Measurements from ENCODE around the gene GALNTL6. TPM values are rescaled to one million over a fixed set of nuclear protein-coding genes. Genes with fewer than 3 reads are reported as not detected.

GALNTL6 gene
- total and polyA plus RNA-seq, 2 donors (not counting 1 experiment from before 2014, with no cell fraction given), result 0.99 to 1.1 TPM

DNA sequence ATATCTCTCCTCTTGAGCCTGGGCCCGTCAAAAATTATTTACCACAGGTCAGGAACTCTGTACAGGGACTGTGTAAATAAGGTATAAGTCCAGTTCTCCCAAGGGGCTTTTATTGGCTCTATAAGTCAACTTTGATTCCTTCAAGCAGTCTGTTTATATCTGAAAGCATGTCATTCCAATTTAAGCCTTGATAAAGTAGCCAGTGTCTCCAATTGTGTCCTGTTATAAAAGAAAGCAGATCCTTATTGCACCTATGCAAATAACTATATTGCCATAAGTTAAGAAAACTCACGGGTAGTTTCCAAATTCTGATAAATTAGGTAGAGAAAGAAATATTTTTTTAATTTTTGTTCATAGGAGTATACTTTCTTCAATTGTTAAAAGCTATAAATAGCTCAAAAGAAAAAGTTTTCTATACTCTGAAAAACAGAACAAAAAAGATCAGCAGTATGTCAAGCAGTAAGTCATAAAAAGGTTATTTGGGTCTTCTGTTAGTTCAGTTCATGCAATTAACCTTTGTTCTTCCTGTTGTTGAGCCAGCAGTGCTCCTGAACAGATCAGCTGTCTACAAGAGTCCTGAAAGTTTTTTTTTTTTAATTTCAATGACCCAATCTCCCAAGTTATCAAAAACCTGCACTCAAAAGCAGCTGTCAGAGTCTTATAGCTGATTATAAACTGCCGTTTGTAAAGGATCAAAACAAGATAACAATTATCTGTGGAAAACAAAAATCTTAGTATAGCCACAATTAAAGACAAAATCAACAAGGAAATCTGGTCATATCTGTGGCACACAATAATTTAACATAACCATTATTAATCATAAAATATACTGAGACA is 1177.0 kb downstream of the GALNTL6 start:
- Histone ChIP-seq H4K20me1 (ENCODE audit: control insufficient read depth, insufficient read depth, low read length, poor library complexity, severe bottlenecking) (no peaks in the 10 kb centered on the region), H3K4me2 (replicated peaks; ENCODE audit: low read depth, low read length, poor library complexity, severe bottlenecking) (no peak overlapping the region), H3K27me3 (replicated peaks in 1 of 4; ENCODE audit: control extremely low read depth in 1 of 4, control insufficient read depth in 3 of 4, insufficient read depth in 4 of 4, low read length in 3 of 4) (no peaks in the 10 kb centered on the region), H3K79me2 (ENCODE audit: control insufficient read depth, insufficient read depth, low read length) (no peaks in the 10 kb centered on the region), H3K9me3 (ENCODE audit: control extremely low read depth in 1 of 3, control insufficient read depth in 2 of 3, insufficient read depth in 1 of 3, low read length in 2 of 3) (peaks cover 0 to 7% (median 0%) of the 10 kb centered on the region in 3 donors), H2AFZ (ENCODE audit: insufficient read depth, low read depth, low read length, poor library complexity, severe bottlenecking) (no peak overlapping the region), H3K36me3 (replicated peaks in 1 of 2; ENCODE audit: control extremely low read depth in 1 of 2, control insufficient read depth in 1 of 2, extremely low read depth in 1 of 2, insufficient read depth in 2 of 2, low read length in 1 of 2) (no peaks in the 10 kb centered on the region), H3K4me3 (ENCODE audit: control extremely low read depth in 1 of 5, extremely low read depth in 1 of 5, insufficient read depth in 1 of 5, low read depth in 2 of 5, low read length in 4 of 5) (no peak overlapping the region), H3K27ac (ENCODE audit: low read length in 2 of 2) (no peak overlapping the region), H3K4me1 (ENCODE audit: control insufficient read depth in 2 of 2, insufficient read depth in 2 of 2, low read length in 2 of 2) (no peaks in the 10 kb centered on the region), H3K9ac (ENCODE audit: low read length) (no peak overlapping the region)
- Mint-ChIP-seq H3K27ac (no peak overlapping the region), H3K4me1 (no peaks in the 10 kb centered on the region), H3K4me3 (no peak overlapping the region), H3K27me3 (peaks cover 4% of the 10 kb centered on the region), H3K9me3 (ENCODE audit: insufficient read depth) (no peaks in the 10 kb centered on the region)
- CTCF ChIA-PET, result interaction anchor here (0.7 to 1.6 kb wide), 2 partner anchors 24 to 1971 kb away, joined by 3 to 5 read pairs; no protein-coding TSS in a partner anchor
- TF ChIP-seq EZH2 (IDR thresholded peaks at IDR 0.05; ENCODE audit: borderline replicate concordance, insufficient read depth, low read depth, low read length, poor library complexity, severe bottlenecking), result no peak
- TF ChIP-seq, protein P1, sequence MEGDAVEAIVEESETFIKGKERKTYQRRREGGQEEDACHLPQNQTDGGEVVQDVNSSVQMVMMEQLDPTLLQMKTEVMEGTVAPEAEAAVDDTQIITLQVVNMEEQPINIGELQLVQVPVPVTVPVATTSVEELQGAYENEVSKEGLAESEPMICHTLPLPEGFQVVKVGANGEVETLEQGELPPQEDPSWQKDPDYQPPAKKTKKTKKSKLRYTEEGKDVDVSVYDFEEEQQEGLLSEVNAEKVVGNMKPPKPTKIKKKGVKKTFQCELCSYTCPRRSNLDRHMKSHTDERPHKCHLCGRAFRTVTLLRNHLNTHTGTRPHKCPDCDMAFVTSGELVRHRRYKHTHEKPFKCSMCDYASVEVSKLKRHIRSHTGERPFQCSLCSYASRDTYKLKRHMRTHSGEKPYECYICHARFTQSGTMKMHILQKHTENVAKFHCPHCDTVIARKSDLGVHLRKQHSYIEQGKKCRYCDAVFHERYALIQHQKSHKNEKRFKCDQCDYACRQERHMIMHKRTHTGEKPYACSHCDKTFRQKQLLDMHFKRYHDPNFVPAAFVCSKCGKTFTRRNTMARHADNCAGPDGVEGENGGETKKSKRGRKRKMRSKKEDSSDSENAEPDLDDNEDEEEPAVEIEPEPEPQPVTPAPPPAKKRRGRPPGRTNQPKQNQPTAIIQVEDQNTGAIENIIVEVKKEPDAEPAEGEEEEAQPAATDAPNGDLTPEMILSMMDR (IDR thresholded peaks at IDR 0.05), result no peak
- POLR2A ChIA-PET, result no interaction called here
- ATAC-seq (ENCODE audit: low read depth), result no peak
- intact Hi-C loops (cut with micrococcal nuclease), result no loop called here
- WGBS (ENCODE audit: insufficient coverage), result no CpG with 5 or more reads among the region's 3 CpGs
- DNase-seq, result no peak
